ENCODE measurements around the gene LINC00632.

The LINC00632 gene

GRCh38 chrX:140765043-140765784 lies 55.7 kb downstream of the LINC00632 start:
- DNase-seq (ENCODE audit: low read depth in 3 of 3): no peak

GRCh38 chrX:140766024-140766611 lies 56.6 kb downstream of the LINC00632 start:
- peak in 1 of 3 donors; percentile 19 for DNase-seq (ENCODE audit: low read depth in 3 of 3)

GRCh38 chrX:140767646-140768045 lies 58.1 kb downstream of the LINC00632 start:
- no peak for DNase-seq (ENCODE audit: low read depth in 3 of 3)

GRCh38 chrX:140775211-140775610 lies 65.7 kb downstream of the LINC00632 start:
- DNase-seq (ENCODE audit: low read depth in 3 of 3): no peak

GRCh38 chrX:140776320-140776719 lies 66.8 kb downstream of the LINC00632 start:
- DNase-seq (ENCODE audit: low read depth in 3 of 3): no peak

GRCh38 chrX:140794642-140795041 lies 85.1 kb downstream of the LINC00632 start:
- DNase-seq (ENCODE audit: low read depth in 3 of 3): no peak

- DNase-seq (ENCODE audit: low read depth in 3 of 3): no peak
Measured at GRCh38 chrX:140799216-140799615, 89.7 kb downstream of the LINC00632 start.

- DNase-seq (ENCODE audit: low read depth in 3 of 3): no peak
Measured at GRCh38 chrX:140804292-140804691, 94.7 kb downstream of the LINC00632 start.

GRCh38 chrX:140815868-140816267 lies 106.3 kb downstream of the LINC00632 start:
- DNase-seq (ENCODE audit: low read depth in 3 of 3): no peak

- peak in 1 of 3 donors; percentile 1 for DNase-seq (ENCODE audit: low read depth in 3 of 3)
Measured at GRCh38 chrX:140817943-140818342, 108.4 kb downstream of the LINC00632 start.

- DNase-seq (ENCODE audit: low read depth in 3 of 3): no peak
Measured at GRCh38 chrX:140821280-140821679, 111.7 kb downstream of the LINC00632 start.

GRCh38 chrX:140822184-140822583 lies 112.6 kb downstream of the LINC00632 start:
- no peak for DNase-seq (ENCODE audit: low read depth in 3 of 3)

GRCh38 chrX:140822861-140823260 lies 113.3 kb downstream of the LINC00632 start:
- no peak for DNase-seq (ENCODE audit: low read depth in 3 of 3)

- no peak for DNase-seq (ENCODE audit: low read depth in 3 of 3)
Measured at GRCh38 chrX:140836874-140837273, 127.3 kb downstream of the LINC00632 start.
